ENCODE results near the gene PSMG2. TPM values are rescaled to one million over a fixed set of nuclear protein-coding genes. Genes with fewer than 3 reads are reported as not detected.

The PSMG2 gene
- total RNA-seq, 4 donors from 2014 or later = 62.4 to 70.2 (median 69.0) TPM

GRCh38 chr18:12769136-12769535 is 66.3 kb downstream of the PSMG2 start:
- DNase-seq = no peak
- intact Hi-C loops (cut with DNase I; ENCODE audit: low total_unique reads) = no loop called here

GRCh38 chr18:12769644-12770440 is 67.0 kb downstream of the PSMG2 start:
- Histone ChIP-seq H3K27ac (no peak overlapping the region), H3K9me3 (no peaks in the 10 kb centered on the region), H3K27me3 (no peaks in the 10 kb centered on the region), H3K36me3 (no peaks in the 10 kb centered on the region), H3K4me1 (no peaks in the 10 kb centered on the region), H3K4me3 (no peak overlapping the region)
- intact Hi-C loops (cut with DNase I; ENCODE audit: low total_unique reads) = no loop called here
- TF ChIP-seq POLR2A (IDR thresholded peaks at IDR 0.05) (no peak), CTCF (IDR thresholded peaks at IDR 0.05) (no peak)
- no peak for DNase-seq

More at GRCh38 chr18:12769136-12769535, 66.3 kb downstream of the PSMG2 start:
- Histone ChIP-seq H3K9me3 (no peaks in the 10 kb centered on the region), H3K4me1 (no peaks in the 10 kb centered on the region), H3K27ac (no peak overlapping the region), H3K36me3 (no peaks in the 10 kb centered on the region), H3K27me3 (no peaks in the 10 kb centered on the region), H3K4me3 (no peak overlapping the region)
- no peak for TF ChIP-seq CTCF (IDR thresholded peaks at IDR 0.05)
- no peak for TF ChIP-seq POLR2A (IDR thresholded peaks at IDR 0.05)

GRCh38 chr18:12770469-12771219 is 67.8 kb downstream of the PSMG2 start:
- DNase-seq = no peak
- Histone ChIP-seq H3K27ac (no peak overlapping the region), H3K4me1 (no peaks in the 10 kb centered on the region), H3K36me3 (no peaks in the 10 kb centered on the region), H3K9me3 (no peaks in the 10 kb centered on the region), H3K4me3 (no peak overlapping the region), H3K27me3 (no peaks in the 10 kb centered on the region)
- intact Hi-C loops (cut with DNase I; ENCODE audit: low total_unique reads) = no loop called here
- TF ChIP-seq POLR2A (IDR thresholded peaks at IDR 0.05) (no peak), CTCF (IDR thresholded peaks at IDR 0.05) (no peak)

GRCh38 chr18:12772111-12772510 is 69.3 kb downstream of the PSMG2 start:
- Histone ChIP-seq H3K27ac (no peak overlapping the region), H3K4me1 (no peaks in the 10 kb centered on the region), H3K4me3 (no peak overlapping the region), H3K27me3 (no peaks in the 10 kb centered on the region), H3K36me3 (no peaks in the 10 kb centered on the region), H3K9me3 (no peaks in the 10 kb centered on the region)
- intact Hi-C loops (cut with DNase I; ENCODE audit: low total_unique reads) = no loop called here
- TF ChIP-seq CTCF (IDR thresholded peaks at IDR 0.05) (no peak), POLR2A (IDR thresholded peaks at IDR 0.05) (no peak)
- DNase-seq = no peak

- no peak overlapping the region for H3K4me3 ChIP-seq
- H3K27ac ChIP-seq = no peak overlapping the region
- intact Hi-C loops (cut with DNase I; ENCODE audit: low total_unique reads) = no loop called here
- no peaks in the 10 kb centered on the region for H3K36me3 ChIP-seq
- H3K27me3 ChIP-seq = no peaks in the 10 kb centered on the region
- H3K4me1 ChIP-seq = no peaks in the 10 kb centered on the region
- no peak for DNase-seq
- no peaks in the 10 kb centered on the region for H3K9me3 ChIP-seq
- TF ChIP-seq POLR2A (IDR thresholded peaks at IDR 0.05) = no peak
- TF ChIP-seq CTCF (IDR thresholded peaks at IDR 0.05) = no peak
Measured at GRCh38 chr18:12773369-12773768, 70.5 kb downstream of the PSMG2 start.

Measured in uterus (tissue), 4 donors.